HG03575 (cell line): Measurements from ENCODE around the gene C10orf90.
"Not testable (repeated sequence)": the region's sequence is repeated elsewhere in the genome, so short reads cannot be mapped to it uniquely, and the experiment has no call there.

Source experiments
- ATAC-seq: cut with Tn5 transposase; IDR thresholded peaks from one replicate; pipeline ENCODE4 v1.9.1; 2021; ENCODE audit not compliant: unreplicated experiment, insufficient number of reproducible peaks, low FRiP score; ENCODE audit errors: extremely low read depth

The C10orf90 gene

GRCh38 chr10:126564326-126564888 is 106.1 kb downstream of the C10orf90 start:
- no peak for ATAC-seq

DNA sequence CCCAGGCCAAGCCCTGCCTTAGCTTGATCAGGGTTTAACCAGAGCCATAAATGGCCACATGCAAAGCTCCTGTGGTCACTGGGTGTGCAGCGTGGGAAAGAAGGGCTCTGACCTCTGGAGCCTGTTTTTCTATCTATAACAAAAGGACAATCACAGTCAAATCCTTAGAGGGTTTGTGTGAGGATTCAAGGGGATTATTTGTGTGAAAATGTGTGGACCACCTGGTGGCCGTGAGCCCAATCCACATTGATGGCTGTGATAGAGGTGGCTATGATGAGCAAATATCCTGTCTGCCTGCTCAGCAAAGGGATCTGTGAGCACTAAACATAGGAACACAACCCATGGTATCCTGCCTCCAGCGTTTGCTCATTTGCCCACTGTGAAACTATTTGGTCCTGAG is 107.1 kb downstream of the C10orf90 start:
- no peak for ATAC-seq

DNA sequence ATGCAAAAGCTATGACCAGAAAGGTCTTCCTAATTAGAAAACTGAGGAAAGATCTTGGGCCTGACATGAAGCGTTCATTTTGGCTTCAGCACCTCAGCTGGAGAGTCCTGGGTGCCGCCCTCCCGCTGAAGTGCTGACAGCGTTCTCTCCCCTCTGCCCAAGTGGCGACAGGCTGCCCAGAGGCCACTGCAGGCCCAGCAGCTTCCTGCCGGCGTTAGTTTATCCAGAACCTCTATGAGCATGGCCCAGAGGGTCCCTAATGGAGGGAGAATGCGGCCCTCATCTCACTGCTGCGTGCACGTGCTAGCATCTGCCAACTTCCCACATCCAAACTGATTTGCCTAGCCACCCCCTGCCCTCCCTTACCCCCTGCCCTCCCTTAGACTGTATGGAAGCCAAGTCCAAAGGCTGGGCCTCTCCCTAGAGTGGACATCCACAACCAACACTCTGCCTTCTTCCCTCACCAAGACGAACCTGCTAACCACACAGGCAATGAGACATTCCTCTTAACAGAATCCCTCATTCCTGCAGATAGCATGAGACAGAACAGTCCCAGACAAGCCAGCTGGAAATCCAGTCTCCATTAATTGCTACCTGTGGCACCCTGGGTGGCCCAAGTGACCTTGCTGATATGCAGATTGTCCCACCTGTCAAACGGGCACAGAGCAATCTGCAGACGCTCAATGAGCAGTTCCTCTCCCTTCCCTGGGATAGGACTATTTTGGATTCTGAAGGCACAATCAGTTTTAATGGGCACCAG is 108.4 kb downstream of the C10orf90 start:
- ATAC-seq: no peak

GRCh38 chr10:126561294-126561920 is 109.1 kb downstream of the C10orf90 start:
- ATAC-seq: no peak

- no peak for ATAC-seq
Observed at GRCh38 chr10:126558881-126559280, 111.6 kb downstream of the C10orf90 start.

DNA sequence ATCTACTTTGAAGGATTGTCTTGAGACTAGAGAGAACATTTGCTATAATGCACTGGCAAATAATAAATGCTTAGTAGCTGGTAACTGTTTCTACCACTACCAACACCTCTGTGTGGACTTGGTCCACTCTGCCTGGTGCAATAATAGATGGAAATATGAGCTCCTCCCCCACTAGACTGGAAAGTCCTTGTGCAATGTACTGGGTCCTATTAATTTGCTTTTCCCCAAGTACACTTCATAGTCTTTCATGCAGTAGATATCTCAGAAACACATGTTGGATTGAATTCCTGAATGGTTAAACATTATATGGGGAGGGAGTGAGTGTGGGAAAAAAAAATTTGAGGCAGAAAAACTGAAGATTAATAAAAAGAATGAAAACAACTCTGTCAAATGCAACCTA is 119.3 kb downstream of the C10orf90 start:
- no peak for ATAC-seq

DNA sequence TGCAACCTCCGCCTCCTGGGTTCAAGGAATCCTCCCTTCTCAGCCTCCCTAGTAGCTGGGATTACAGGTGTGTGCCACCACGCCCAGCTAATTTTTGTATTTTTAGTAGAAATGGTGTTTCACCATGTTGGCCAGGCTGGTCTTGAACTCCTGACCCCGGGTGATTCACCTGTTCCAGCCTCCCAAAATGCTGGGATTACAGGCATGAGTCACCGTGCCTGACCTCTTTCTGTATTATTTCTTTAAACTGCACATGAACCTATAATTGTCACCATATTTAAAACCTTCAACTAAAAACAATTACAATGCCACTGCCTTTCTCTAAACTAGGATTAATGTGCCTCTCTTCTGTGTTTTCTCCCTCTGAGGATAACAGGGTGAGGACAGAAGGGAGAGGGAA is 119.9 kb downstream of the C10orf90 start:
- not testable (repeated sequence) for ATAC-seq

- no peak for ATAC-seq
Observed at GRCh38 chr10:126549344-126549743, 121.1 kb downstream of the C10orf90 start.

DNA sequence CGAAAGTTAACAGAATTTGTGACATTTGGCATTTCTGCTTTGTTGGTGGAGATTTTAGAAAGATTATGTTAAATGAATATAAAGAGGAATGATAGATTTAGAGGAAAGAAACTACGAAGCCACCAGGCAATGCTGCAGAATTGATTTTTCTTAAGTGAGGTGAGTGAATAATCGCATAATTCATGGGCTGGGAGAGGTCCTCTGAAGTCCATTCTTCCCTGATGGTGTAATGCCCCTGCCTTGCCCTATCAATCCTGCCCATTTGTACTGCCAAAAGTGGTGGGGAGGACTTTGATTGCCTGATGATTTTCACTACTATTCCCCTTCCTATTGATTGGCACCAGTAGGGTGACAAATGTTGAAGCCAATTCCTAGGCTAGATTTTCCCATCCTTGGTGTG is 125.9 kb downstream of the C10orf90 start:
- no peak for ATAC-seq

GRCh38 chr10:126538439-126539135 is 131.9 kb downstream of the C10orf90 start:
- no peak for ATAC-seq

DNA sequence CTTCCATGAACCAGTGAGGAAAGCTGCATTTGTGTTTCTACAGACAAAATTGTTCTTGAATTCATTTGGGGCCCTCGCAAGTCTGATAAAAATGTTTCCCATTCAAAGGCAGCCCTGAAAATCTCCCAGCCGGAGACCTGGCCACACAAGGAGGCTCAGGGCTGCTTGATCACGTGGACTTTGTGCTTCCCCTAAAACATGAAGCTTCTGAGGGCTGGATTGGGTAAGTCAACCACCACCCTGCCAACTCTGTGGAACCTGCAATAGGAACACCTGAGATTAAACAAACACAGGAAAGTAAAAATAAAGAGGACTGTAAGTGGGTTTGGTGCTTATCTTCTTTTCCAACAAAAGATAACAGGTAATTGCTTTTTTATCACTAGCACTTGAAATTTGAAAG is 133.8 kb downstream of the C10orf90 start:
- ATAC-seq: no peak

DNA sequence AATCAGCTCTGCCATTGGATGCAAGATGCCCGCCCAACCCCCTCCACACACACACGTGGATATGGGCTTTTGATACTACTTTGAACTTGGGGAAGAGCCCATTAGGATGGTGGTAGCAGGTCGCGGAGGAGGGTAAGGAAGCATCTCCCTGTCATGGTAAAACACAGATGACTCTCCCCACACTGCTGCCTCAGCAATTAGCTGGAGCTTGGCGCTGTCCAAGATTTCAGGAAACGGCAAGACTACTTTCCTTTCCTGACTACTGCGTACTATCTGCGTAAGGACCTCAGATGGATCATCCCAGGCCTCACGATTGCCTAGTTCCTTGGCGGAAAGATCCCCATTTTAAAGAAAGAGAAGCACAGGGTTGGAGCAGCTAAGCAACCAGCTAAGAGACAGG is 134.3 kb downstream of the C10orf90 start:
- no peak for ATAC-seq

- ATAC-seq: no peak
Observed at GRCh38 chr10:126533644-126534043, 136.8 kb downstream of the C10orf90 start.

DNA sequence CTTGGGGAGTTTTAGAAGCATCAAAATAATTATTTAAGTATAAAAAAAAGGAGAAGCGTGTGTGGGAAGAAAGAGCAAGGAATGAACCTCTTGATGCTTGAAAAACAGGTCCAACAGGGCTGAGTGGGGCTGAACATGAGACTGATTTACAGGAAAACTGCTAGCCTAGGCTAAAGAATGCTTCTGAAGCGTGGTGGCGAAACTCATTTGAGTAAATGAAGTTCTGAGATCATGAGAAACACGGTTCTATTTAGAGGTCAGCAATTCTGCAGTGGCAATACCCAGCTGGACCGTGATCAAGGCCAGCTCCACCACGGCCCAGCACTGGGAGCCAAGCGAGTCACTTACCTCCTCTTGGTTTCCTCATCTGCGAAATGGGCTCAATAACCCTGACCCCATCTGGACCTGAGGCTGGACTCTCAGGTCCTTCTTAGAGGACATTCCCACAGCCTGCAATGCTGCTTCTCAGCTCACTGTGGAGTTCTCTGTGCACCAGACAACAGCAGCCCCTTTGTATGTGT is 142.1 kb downstream of the C10orf90 start:
- ATAC-seq: no peak

- no peak for ATAC-seq
Observed at GRCh38 chr10:126527645-126528314, 142.7 kb downstream of the C10orf90 start.

GRCh38 chr10:126525326-126525725 is 145.2 kb downstream of the C10orf90 start:
- ATAC-seq: no peak

- ATAC-seq: no peak
Observed at GRCh38 chr10:126524526-126524925, 146.0 kb downstream of the C10orf90 start.

DNA sequence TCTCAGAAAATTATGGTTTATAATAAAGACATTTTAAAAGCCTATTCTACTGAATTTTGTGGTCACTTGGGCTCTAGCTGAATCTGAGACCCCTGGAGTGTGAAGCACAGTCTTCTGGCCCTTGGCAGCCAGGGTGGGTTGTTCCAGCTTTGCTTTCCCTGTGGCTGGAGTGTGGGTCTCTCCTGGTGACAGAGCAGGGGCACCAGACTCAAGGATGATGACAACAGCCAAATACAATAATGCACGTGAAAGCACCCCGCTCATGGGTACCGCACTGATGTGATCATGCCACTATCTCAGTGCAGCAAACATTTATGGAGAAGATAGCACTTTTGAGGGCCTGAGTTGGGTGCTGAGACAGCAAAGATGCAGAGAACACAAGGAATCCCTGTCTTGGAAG is 147.4 kb downstream of the C10orf90 start:
- ATAC-seq: no peak

DNA sequence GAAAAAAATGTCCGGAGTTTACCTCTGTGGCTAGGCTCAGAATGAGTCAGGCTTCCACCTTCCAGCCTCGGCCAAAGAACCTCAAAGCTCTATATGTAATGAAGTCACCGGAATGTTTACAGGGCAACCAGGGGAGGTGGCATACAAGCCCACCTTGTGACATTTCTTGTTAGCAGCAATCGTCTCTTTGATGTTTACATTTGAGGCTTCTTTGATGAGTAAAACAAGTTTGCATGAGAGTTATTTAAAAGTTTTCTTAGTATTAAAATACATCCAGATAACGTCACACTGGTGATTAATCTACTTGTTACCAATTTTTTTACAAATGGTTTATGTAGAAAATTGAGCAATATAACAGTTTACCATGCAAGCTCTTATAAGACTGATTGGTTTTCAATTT is 149.1 kb downstream of the C10orf90 start:
- ATAC-seq: no peak
